ENCODE measurements around the gene COL6A5. TPM values are rescaled to one million over a fixed set of nuclear protein-coding genes. Genes with fewer than 3 reads are reported as not detected.

The COL6A5 gene
- polyA plus RNA-seq, 2 donors, result 0.04 to 0.15 TPM

DNA sequence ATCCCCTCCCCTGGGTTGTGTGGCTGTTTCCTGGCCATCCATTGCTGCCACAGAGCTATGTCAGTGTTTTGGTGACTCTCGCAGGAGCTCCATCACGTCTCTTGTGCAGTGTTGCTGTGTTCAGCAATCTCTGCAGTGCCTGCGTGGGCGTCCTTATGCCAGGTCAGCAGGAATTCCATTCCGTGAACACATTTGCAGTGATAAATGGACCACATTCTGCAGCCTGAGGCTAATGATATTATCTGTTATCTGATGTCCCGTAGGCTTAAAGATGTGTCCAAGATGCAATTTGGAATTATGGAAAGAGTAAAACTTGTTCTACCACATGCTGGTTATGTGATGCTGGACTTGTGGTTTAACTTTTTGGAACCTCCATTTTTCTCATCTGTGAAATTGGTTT is 146.0 kb downstream of the COL6A5 start:
- Histone ChIP-seq H3K9me3 (ENCODE audit: control insufficient read depth in 2 of 2, insufficient read depth in 1 of 2, low read depth in 1 of 2, low read length in 1 of 2) (no peaks in the 10 kb centered on the region), H3K36me3 (ENCODE audit: control insufficient read depth in 2 of 2, insufficient read depth in 2 of 2, low read length in 1 of 2) (no peaks in the 10 kb centered on the region), H3K4me3 (ENCODE audit: low read depth in 1 of 2, low read length in 2 of 2) (no peak overlapping the region), H3K27ac (ENCODE audit: low read depth in 2 of 2, low read length in 1 of 2) (no peak overlapping the region), H3K4me1 (ENCODE audit: control insufficient read depth in 2 of 2, insufficient read depth in 2 of 2, low read length in 1 of 2) (no peaks in the 10 kb centered on the region), H3K27me3 (ENCODE audit: control insufficient read depth in 1 of 2, insufficient read depth in 2 of 2, low read length in 2 of 2) (no peaks in the 10 kb centered on the region)
- WGBS, 2 donors, result 78 to 87% methylated on average over 6 of the region's 6 CpGs

DNA sequence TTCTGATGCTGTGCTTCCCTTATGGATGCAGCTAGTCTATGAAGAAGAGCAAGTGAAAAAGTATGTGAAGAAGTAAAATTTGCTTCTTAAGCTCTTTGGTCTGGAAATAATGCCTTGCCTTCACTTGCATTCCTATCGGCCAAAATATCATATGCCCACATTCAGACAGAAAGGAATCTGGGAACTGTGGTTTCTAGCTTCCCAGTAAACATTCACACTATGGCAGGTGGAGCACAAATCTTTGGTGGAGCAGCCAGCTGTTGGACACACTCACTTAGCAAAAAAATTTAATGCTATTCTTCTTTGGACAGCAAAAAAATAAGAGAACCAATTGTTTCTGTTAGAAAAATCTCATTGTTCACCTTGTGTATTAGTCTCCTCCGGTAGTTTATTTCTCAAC is 159.2 kb downstream of the COL6A5 start:
- H3K4me1 ChIP-seq (ENCODE audit: control insufficient read depth in 2 of 2, insufficient read depth in 2 of 2, low read length in 1 of 2), result no peaks in the 10 kb centered on the region
- no peak overlapping the region for H3K27ac ChIP-seq (ENCODE audit: low read depth in 2 of 2, low read length in 1 of 2)
- H3K4me3 ChIP-seq (ENCODE audit: low read depth in 1 of 2, low read length in 2 of 2), result no peak overlapping the region
- 85 to 94% methylated on average over 2 of the region's 2 CpGs for WGBS, 2 donors
- no peaks in the 10 kb centered on the region for H3K9me3 ChIP-seq (ENCODE audit: control insufficient read depth in 2 of 2, insufficient read depth in 1 of 2, low read depth in 1 of 2, low read length in 1 of 2)
- H3K27me3 ChIP-seq (ENCODE audit: control insufficient read depth in 1 of 2, insufficient read depth in 2 of 2, low read length in 2 of 2), result no peaks in the 10 kb centered on the region
- no peaks in the 10 kb centered on the region for H3K36me3 ChIP-seq (ENCODE audit: control insufficient read depth in 2 of 2, insufficient read depth in 2 of 2, low read length in 1 of 2)

- Histone ChIP-seq H3K9me3 (ENCODE audit: control insufficient read depth in 2 of 2, insufficient read depth in 1 of 2, low read depth in 1 of 2, low read length in 1 of 2) (no peaks in the 10 kb centered on the region), H3K27me3 (ENCODE audit: control insufficient read depth in 1 of 2, insufficient read depth in 2 of 2, low read length in 2 of 2) (no peaks in the 10 kb centered on the region), H3K27ac (ENCODE audit: low read depth in 2 of 2, low read length in 1 of 2) (no peak overlapping the region), H3K36me3 (ENCODE audit: control insufficient read depth in 2 of 2, insufficient read depth in 2 of 2, low read length in 1 of 2) (no peaks in the 10 kb centered on the region), H3K4me1 (ENCODE audit: control insufficient read depth in 2 of 2, insufficient read depth in 2 of 2, low read length in 1 of 2) (no peaks in the 10 kb centered on the region), H3K4me3 (ENCODE audit: low read depth in 1 of 2, low read length in 2 of 2) (no peak overlapping the region)
- WGBS, 2 donors, result 76 to 79% methylated on average over 3 of the region's 3 CpGs
These were observed 160.6 kb downstream of the COL6A5 start for GRCh38 chr3:130506031-130506430.

GRCh38 chr3:130507746-130508145 is 162.3 kb downstream of the COL6A5 start:
- Histone ChIP-seq H3K27ac (ENCODE audit: low read depth in 2 of 2, low read length in 1 of 2) (no peak overlapping the region), H3K36me3 (ENCODE audit: control insufficient read depth in 2 of 2, insufficient read depth in 2 of 2, low read length in 1 of 2) (no peaks in the 10 kb centered on the region)
- 91% methylated on average over 2 of the region's 2 CpGs for WGBS, 2 donors

GRCh38 chr3:130509008-130509407 is 163.5 kb downstream of the COL6A5 start:
- H3K4me3 ChIP-seq (ENCODE audit: low read depth in 1 of 2, low read length in 2 of 2), result no peak overlapping the region
- no peaks in the 10 kb centered on the region for H3K27me3 ChIP-seq (ENCODE audit: control insufficient read depth in 1 of 2, insufficient read depth in 2 of 2, low read length in 2 of 2)
- H3K36me3 ChIP-seq (ENCODE audit: control insufficient read depth in 2 of 2, insufficient read depth in 2 of 2, low read length in 1 of 2), result no peaks in the 10 kb centered on the region
- no peaks in the 10 kb centered on the region for H3K4me1 ChIP-seq (ENCODE audit: control insufficient read depth in 2 of 2, insufficient read depth in 2 of 2, low read length in 1 of 2)
- no peak overlapping the region for H3K27ac ChIP-seq (ENCODE audit: low read depth in 2 of 2, low read length in 1 of 2)
- WGBS, 2 donors, result 57% methylated on average over 6 of the region's 6 CpGs
- no peaks in the 10 kb centered on the region for H3K9me3 ChIP-seq (ENCODE audit: control insufficient read depth in 2 of 2, insufficient read depth in 1 of 2, low read depth in 1 of 2, low read length in 1 of 2)

More at GRCh38 chr3:130507746-130508145, 162.3 kb downstream of the COL6A5 start:
- Histone ChIP-seq H3K4me1 (ENCODE audit: control insufficient read depth in 2 of 2, insufficient read depth in 2 of 2, low read length in 1 of 2) (no peaks in the 10 kb centered on the region), H3K9me3 (ENCODE audit: control insufficient read depth in 2 of 2, insufficient read depth in 1 of 2, low read depth in 1 of 2, low read length in 1 of 2) (no peaks in the 10 kb centered on the region), H3K27me3 (ENCODE audit: control insufficient read depth in 1 of 2, insufficient read depth in 2 of 2, low read length in 2 of 2) (no peaks in the 10 kb centered on the region), H3K4me3 (ENCODE audit: low read depth in 1 of 2, low read length in 2 of 2) (no peak overlapping the region)

- peaks cover 6 to 11% of the 10 kb centered on the region in 2 donors for H3K27me3 ChIP-seq (ENCODE audit: control insufficient read depth in 1 of 2, insufficient read depth in 2 of 2, low read length in 2 of 2)
- WGBS, 2 donors, result 23 to 42% methylated on average over 1 of the region's 1 CpG
These were observed 169.2 kb downstream of the COL6A5 start for GRCh38 chr3:130514681-130515080.

GRCh38 chr3:130515755-130516154 is 170.3 kb downstream of the COL6A5 start:
- 82% methylated on average over 2 of the region's 2 CpGs for WGBS, 2 donors
- H3K27ac ChIP-seq (ENCODE audit: low read depth in 2 of 2, low read length in 1 of 2), result no peak overlapping the region
- H3K4me3 ChIP-seq (ENCODE audit: low read depth in 1 of 2, low read length in 2 of 2), result no peak overlapping the region
- peaks cover 0 to 2% of the 10 kb centered on the region in 2 donors for H3K4me1 ChIP-seq (ENCODE audit: control insufficient read depth in 2 of 2, insufficient read depth in 2 of 2, low read length in 1 of 2)
- H3K36me3 ChIP-seq (ENCODE audit: control insufficient read depth in 2 of 2, insufficient read depth in 2 of 2, low read length in 1 of 2), result no peaks in the 10 kb centered on the region
- H3K9me3 ChIP-seq (ENCODE audit: control insufficient read depth in 2 of 2, insufficient read depth in 1 of 2, low read depth in 1 of 2, low read length in 1 of 2), result no peaks in the 10 kb centered on the region
- peaks cover 6 to 11% of the 10 kb centered on the region in 2 donors for H3K27me3 ChIP-seq (ENCODE audit: control insufficient read depth in 1 of 2, insufficient read depth in 2 of 2, low read length in 2 of 2)

More at GRCh38 chr3:130514681-130515080, 169.2 kb downstream of the COL6A5 start:
- H3K9me3 ChIP-seq (ENCODE audit: control insufficient read depth in 2 of 2, insufficient read depth in 1 of 2, low read depth in 1 of 2, low read length in 1 of 2), result no peaks in the 10 kb centered on the region
- no peak overlapping the region for H3K4me3 ChIP-seq (ENCODE audit: low read depth in 1 of 2, low read length in 2 of 2)
- peaks cover 0 to 2% of the 10 kb centered on the region in 2 donors for H3K4me1 ChIP-seq (ENCODE audit: control insufficient read depth in 2 of 2, insufficient read depth in 2 of 2, low read length in 1 of 2)
- no peaks in the 10 kb centered on the region for H3K36me3 ChIP-seq (ENCODE audit: control insufficient read depth in 2 of 2, insufficient read depth in 2 of 2, low read length in 1 of 2)
- no peak overlapping the region for H3K27ac ChIP-seq (ENCODE audit: low read depth in 2 of 2, low read length in 1 of 2)

DNA sequence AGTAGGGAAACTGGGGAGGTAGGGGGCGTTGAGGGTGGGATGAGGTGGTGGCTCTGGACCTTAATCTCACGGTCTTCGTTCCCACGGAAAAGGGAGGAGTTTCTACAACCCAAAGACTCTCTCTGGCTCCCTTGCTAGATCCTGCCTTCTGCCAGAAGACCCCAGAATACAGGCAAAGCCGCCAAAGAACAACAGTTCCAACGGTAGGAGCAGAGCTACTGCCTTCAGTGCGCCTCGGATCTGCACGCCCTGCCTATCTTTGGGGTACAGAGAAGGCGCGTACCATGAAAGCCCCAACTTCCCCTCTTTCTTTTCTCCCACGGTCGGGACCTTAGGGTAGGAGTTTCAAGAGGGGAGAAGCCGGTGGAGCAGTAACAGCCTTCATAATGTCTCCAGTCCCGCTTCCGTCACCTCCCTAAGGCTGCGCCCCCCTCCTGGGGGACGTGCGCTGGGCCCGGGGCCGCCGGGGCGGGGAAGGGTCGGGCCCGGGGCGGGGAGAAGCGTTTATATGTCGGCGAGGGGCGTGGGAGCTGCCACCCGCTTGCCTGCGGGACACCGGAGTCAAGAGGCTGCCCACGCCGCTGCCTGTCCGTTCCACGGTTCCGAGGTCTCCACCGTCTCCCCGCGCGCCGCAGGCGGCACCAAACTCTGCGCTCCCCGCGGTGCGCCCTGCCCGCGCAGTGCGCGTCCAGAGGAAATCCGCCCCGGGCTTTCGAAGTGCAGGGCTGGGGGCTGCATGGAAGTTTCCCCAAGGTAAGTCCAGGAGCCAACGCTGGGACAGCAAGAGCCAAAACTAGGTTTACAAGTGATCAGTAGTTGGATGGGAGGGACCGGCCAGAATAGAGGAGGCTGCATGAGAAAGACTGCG is 171.4 kb downstream of the COL6A5 start, which contains the start of gene COL6A6:
Gene COL6A6, plus strand, starts transcription at position 533 of the 868 bp plus-strand sequence. CDS start 43,188 bp downstream, outside the sequence.
- WGBS, 2 donors, result 4 to 6% methylated on average over 51 to 58 of the region's 58 CpGs

DNA sequence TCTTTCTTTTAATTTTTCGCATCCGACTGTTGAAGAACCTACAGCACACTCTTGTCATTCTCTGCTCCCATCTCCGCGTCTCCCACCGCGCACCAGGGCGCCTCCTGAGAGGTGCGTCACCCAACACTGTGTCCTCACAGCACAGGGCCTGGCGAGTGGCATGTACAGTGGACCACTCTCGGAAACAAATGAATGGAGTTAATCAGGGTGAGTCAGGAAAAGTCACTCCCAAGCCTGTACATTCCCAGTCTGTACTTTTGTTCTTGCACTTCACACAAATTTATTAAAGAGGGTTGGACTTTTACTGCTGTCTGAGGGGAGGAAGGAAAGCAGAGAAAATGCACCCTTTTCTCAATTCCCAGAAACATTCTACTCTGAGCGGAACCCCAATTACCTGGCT is 172.1 kb downstream of the COL6A5 start:
- 19 to 23% methylated on average over 11 of the region's 11 CpGs for WGBS, 2 donors
- peaks cover 6 to 11% of the 10 kb centered on the region in 2 donors for H3K27me3 ChIP-seq (ENCODE audit: control insufficient read depth in 1 of 2, insufficient read depth in 2 of 2, low read length in 2 of 2)
- peaks cover 0 to 2% of the 10 kb centered on the region in 2 donors for H3K4me1 ChIP-seq (ENCODE audit: control insufficient read depth in 2 of 2, insufficient read depth in 2 of 2, low read length in 1 of 2)
- H3K36me3 ChIP-seq (ENCODE audit: control insufficient read depth in 2 of 2, insufficient read depth in 2 of 2, low read length in 1 of 2), result no peaks in the 10 kb centered on the region
- no peaks in the 10 kb centered on the region for H3K9me3 ChIP-seq (ENCODE audit: control insufficient read depth in 2 of 2, insufficient read depth in 1 of 2, low read depth in 1 of 2, low read length in 1 of 2)
- no peak overlapping the region for H3K27ac ChIP-seq (ENCODE audit: low read depth in 2 of 2, low read length in 1 of 2)
- H3K4me3 ChIP-seq (ENCODE audit: low read depth in 1 of 2, low read length in 2 of 2), result no peak overlapping the region

More for the DNA sequence above, 171.4 kb downstream of the COL6A5 start, which contains the start of gene COL6A6:
- Histone ChIP-seq H3K4me1 (ENCODE audit: control insufficient read depth in 2 of 2, insufficient read depth in 2 of 2, low read length in 1 of 2) (peaks cover 0 to 2% of the 10 kb centered on the region in 2 donors), H3K36me3 (ENCODE audit: control insufficient read depth in 2 of 2, insufficient read depth in 2 of 2, low read length in 1 of 2) (no peaks in the 10 kb centered on the region), H3K9me3 (ENCODE audit: control insufficient read depth in 2 of 2, insufficient read depth in 1 of 2, low read depth in 1 of 2, low read length in 1 of 2) (no peaks in the 10 kb centered on the region), H3K27me3 (ENCODE audit: control insufficient read depth in 1 of 2, insufficient read depth in 2 of 2, low read length in 2 of 2) (peaks cover 6 to 11% of the 10 kb centered on the region in 2 donors), H3K4me3 (ENCODE audit: low read depth in 1 of 2, low read length in 2 of 2) (peak within 1 kb of the TSS in 1 of 2 donors; percentile 16), H3K27ac (ENCODE audit: low read depth in 2 of 2, low read length in 1 of 2) (no peak within 1 kb of the TSS)

Measured in esophagus (tissue), 2 donors.